Ovary (tissue), 3 donors: Measurements from ENCODE around the gene ATP8B4.

Experiments
- POLR2A ChIP-seq: fragments of 450-650 bp; IDR thresholded peaks from one replicate; pipeline ENCODE4 v1.6.1; 2017; ENCODE audit warnings: antibody characterized with exemption, mild to moderate bottlenecking, moderate library complexity
- TF ChIP-seq, protein P1 (sequence below), 3 donors: fragments of 450-650 bp in 2 of 3; fragments of 200-600 bp in 1 of 3; IDR thresholded peaks; one replicate each; pipeline versions ENCODE4 v1.5.1 to v1.8.0; 2016 to 2022; ENCODE audit warnings: antibody characterized with exemption in 3 of 3, mild to moderate bottlenecking in 1 of 3
- donor health status: DM: no; HTN: no; CAD: no.

DNA sequence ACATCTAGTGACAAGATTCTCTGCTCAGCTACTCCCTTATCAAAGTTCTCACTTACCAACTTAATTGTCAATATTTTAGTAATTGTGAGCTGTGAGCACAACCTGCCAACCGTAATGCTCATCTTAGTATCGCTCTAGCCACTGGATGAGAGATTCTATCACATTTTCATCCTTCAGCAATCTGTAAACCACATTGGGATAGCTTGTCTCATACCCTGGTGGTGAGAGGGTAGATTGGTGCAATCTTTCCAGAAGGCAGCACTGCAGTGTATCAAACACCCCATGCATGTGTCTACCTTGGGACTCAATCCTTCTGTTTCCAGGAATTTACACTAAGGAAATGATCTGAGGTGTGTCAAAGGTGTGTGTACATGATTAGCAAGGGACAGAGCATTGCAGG, 18.9 kb upstream of the ATP8B4 start:
- no peak for TF ChIP-seq POLR2A
- TF ChIP-seq, protein P1, sequence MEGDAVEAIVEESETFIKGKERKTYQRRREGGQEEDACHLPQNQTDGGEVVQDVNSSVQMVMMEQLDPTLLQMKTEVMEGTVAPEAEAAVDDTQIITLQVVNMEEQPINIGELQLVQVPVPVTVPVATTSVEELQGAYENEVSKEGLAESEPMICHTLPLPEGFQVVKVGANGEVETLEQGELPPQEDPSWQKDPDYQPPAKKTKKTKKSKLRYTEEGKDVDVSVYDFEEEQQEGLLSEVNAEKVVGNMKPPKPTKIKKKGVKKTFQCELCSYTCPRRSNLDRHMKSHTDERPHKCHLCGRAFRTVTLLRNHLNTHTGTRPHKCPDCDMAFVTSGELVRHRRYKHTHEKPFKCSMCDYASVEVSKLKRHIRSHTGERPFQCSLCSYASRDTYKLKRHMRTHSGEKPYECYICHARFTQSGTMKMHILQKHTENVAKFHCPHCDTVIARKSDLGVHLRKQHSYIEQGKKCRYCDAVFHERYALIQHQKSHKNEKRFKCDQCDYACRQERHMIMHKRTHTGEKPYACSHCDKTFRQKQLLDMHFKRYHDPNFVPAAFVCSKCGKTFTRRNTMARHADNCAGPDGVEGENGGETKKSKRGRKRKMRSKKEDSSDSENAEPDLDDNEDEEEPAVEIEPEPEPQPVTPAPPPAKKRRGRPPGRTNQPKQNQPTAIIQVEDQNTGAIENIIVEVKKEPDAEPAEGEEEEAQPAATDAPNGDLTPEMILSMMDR (IDR thresholded peaks at IDR 0.05), result no peak
